ENCODE measurements around the gene FUT3.

FUT3 gene

GRCh38 chr19:5822181-5822844 is 28.9 kb downstream of the FUT3 start:
- DNase-seq: no peak

- no peak for DNase-seq
Measured at GRCh38 chr19:5821521-5822180, 29.6 kb downstream of the FUT3 start.

GRCh38 chr19:5820785-5821184 is 30.5 kb downstream of the FUT3 start:
- no peak for DNase-seq

- DNase-seq: no peak
Measured at GRCh38 chr19:5818594-5818993, 32.7 kb downstream of the FUT3 start.

- DNase-seq: no peak
Measured at GRCh38 chr19:5817218-5817617, 34.0 kb downstream of the FUT3 start.

- DNase-seq: no peak
Measured at GRCh38 chr19:5814852-5815246, 36.4 kb downstream of the FUT3 start.

- DNase-seq: no peak
Measured at GRCh38 chr19:5814123-5814851, 37.0 kb downstream of the FUT3 start.

- DNase-seq: no peak
Measured at GRCh38 chr19:5811117-5811516, 40.1 kb downstream of the FUT3 start.

GRCh38 chr19:5809469-5809868 is 41.8 kb downstream of the FUT3 start:
- DNase-seq: no peak

- no peak for DNase-seq
Measured at GRCh38 chr19:5809053-5809452, 42.2 kb downstream of the FUT3 start.

- DNase-seq: no peak
Measured at GRCh38 chr19:5808120-5808816, 43.0 kb downstream of the FUT3 start.

- no peak for DNase-seq
Measured at GRCh38 chr19:5806905-5807304, 44.3 kb downstream of the FUT3 start.

GRCh38 chr19:5806133-5806489 is 45.1 kb downstream of the FUT3 start:
- DNase-seq: no peak

- DNase-seq: peak; percentile 54 to 60
Measured at GRCh38 chr19:5805462-5806132, 45.7 kb downstream of the FUT3 start.

- peak; percentile 45 to 57 for DNase-seq
Measured at GRCh38 chr19:5804516-5805461, 46.5 kb downstream of the FUT3 start, which contains the start of gene NRTN. TSS of gene NRTN (plus strand) at chr19:5805067. CDS start at chr19:5824166, 19,099 bp downstream.

- DNase-seq: peak; percentile 91 to 93
Measured at GRCh38 chr19:5803752-5804515, 47.3 kb downstream of the FUT3 start.

- no peak for DNase-seq
Measured at GRCh38 chr19:5803441-5803751, 47.9 kb downstream of the FUT3 start.

GRCh38 chr19:5801796-5802619 is 49.2 kb downstream of the FUT3 start:
- DNase-seq: no peak

GRCh38 chr19:5800361-5801270 is 50.6 kb downstream of the FUT3 start:
- DNase-seq: no peak

All from CD4-positive, alpha-beta T cell treated with Interleukin-4 for 1 hour (primary cell).